ENCODE results near the gene TMEM132E.

DNA sequence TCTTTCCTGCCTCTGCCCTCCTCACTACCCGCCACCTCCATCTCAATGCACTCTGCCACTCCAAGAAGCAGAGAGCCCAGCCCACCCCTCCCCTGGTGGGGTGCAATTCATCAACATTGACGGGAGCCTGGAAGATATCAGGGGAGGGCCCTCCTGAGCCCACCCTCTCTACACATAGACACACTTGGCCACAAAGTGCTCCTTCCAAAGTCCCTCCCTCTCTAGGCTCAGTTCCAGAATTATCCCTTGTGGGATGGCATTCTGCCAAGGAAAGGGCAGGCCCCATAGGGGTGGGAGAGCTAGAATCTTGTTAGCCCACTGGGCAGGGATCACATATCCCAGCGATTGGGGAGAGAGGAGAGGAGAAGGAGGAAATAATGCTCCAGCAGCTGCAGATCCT, 66.2 kb downstream of the TMEM132E start:
- TF ChIP-seq CTCF (IDR thresholded peaks at IDR 0.05) (no peak), POLR2A (IDR thresholded peaks at IDR 0.05) (no peak)
